ENCODE results near the gene AHCYL2.

DNA sequence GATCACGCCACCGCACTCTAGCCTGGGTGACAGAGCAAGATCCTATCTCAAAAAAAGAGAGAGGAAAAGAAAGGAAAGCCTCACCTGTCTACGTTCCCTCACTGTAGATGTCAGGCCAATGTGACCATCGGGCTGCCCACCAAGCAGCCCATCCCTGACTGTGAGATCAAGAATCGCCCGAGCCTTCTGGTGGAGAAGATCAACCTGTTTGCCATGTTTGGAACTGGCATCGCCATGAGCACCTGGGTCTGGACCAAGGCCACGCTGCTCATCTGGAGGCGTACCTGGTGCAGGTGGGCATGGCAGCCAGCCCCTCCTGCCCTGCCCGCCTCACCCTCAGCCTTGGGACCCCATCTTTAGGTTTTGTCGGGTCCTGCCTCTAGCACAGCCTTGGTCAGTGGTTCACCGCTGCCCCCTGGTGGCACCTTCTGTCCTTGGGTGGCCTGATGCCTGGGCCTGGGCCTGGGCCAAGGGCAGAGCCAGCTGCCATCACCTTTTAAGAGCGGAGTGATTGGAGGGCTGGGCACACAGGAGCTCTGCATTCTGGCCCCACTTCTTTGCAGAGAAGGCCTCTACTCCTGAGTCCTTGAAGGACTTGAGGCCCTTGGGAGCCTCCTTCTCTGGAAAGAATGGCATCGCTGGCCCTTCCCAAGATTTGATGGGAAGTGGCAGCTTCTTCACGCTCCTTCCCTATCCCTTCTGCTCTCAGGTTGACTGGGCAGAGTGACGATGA, 14.4 kb upstream of the AHCYL2 start:
- TF ChIP-seq EZH2 (IDR thresholded peaks at IDR 0.05; ENCODE audit: insufficient read depth, poor library complexity, severe bottlenecking) (no peak), EZH2phosphoT487 (IDR thresholded peaks at IDR 0.05; ENCODE audit: insufficient read depth, low read depth) (no peak)

Measured in GM23248 (cell line).